ENCODE data around the gene LMTK2. TPM values are rescaled to one million over a fixed set of nuclear protein-coding genes. Genes with fewer than 3 reads are reported as not detected.
"Not testable (repeated sequence)": the region's sequence is repeated elsewhere in the genome, so short reads cannot be mapped to it uniquely, and the experiment has no call there.

The LMTK2 gene
- total RNA-seq, 1 experiment from 2014 or later = 9.3 TPM

- DNase-seq (ENCODE audit: low spot score) = no peak
Measured at GRCh38 chr7:98217623-98218582, 111.2 kb downstream of the LMTK2 start.

DNA sequence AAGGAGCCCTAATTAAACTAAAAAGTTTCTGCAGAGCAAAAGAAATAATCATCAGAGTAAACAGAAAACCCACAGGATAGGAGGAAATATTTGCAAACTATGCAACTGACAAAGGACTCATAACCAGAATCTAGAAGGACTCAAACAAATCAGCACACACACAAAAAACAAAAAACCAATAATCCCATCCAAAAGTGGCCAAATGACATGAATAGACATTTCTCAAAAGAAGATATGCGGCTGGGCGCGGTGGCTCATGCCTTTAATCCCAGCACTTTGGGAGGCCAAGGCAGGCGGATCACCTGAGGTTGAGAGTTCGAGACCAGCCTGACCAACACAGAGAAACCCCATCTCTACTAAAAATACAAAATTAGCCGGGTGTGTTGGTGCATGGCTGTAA, 112.7 kb downstream of the LMTK2 start:
- not testable (repeated sequence) for DNase-seq (ENCODE audit: low spot score)

DNA sequence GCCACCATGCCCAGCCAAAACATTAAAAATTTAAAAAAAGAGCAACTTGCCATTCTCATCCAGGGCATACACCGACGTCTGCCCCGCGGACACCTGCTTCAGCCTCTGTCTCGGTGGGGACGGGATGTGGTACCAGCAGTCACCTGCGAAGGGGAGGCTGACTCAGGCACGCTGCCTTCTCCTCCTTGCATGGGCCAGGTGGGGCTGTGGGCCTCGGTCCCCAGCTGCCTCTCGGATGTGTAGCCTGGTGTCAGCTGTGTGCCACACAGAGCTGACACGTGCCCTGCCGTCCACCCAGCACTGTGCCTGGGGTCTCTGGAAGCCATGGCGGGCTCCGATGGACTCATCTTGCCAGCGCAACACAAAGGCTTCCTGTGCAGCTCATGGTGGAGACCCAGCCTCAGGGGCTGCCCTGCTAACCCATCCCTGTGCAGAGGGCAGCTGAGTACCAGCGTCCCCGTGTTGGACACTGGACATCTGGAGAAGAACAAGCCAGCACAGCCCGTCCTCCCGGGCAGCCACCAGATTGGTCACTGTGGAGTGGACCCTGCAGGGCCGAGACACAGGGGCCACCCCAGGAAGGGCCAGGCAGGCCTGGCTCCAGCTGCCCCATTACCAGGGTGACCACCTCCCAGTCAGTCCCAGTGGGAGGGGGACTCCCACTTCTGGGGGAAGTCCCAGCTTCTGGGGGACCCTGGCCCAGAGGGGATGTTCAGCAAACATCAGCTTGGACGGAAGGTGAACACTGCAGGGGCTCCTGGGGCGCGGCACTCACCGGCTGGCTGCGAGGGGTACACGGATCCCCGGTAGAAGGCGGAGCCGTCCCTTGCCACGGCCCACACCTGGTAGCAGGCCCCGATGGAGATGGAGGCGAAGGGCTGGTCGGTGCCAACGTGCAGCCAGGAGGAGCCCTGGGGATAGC, 115.2 kb downstream of the LMTK2 start:
- no peak for DNase-seq (ENCODE audit: low spot score)

- no peak for DNase-seq (ENCODE audit: low spot score)
Measured at GRCh38 chr7:98222533-98223195, 116.0 kb downstream of the LMTK2 start.

DNA sequence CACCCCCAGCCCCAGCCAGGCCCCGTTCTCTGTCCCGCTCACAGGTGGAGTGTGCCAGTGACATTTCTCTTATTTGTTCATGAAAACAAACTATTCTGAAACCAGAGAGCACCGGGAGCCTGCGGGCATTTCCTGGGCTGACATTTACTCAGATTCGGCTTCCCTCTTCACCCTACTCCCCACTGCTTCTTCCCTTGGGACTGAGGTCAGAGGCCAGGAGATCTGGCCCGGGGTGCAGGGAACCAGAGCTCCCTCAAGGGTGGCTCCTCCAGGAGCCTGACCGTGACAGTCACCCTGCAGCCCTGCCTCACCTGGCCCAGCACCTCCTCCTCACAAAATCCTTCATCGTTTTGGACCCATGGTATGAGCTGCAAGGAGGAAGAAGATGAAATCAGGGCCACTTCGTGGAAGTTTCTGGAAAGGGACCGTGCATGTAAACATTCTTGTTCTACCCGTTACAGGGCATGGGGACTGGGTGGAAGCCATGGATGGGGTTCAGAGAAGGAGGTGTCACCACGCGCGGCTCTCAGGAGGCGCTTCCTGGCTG, 116.8 kb downstream of the LMTK2 start:
- DNase-seq (ENCODE audit: low spot score) = no peak

GRCh38 chr7:98223898-98224700, 117.4 kb downstream of the LMTK2 start:
- no peak for DNase-seq (ENCODE audit: low spot score)

DNA sequence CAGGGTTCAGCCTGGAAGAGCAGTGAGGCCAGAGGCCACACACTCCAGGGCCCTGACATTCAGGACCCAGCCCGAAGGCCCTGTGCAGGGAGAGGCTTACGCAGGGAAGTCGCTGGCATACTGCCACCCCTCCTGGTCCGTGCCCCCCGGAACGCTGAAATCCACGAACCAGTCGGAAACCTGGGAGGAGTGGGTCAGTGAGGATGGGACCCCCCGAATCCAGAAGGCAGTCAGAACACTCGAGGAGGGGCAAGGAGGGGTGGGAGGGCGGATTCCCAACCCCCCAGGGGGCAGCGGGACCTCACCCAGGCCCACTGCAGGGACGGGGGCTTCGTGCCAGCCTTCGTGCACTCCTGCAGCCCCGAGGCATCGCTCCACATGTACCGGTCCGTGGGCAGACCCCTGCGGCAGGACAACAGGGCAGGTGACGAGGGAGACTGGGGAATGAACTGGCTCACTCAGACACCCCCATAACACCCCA, 118.1 kb downstream of the LMTK2 start:
- DNase-seq (ENCODE audit: low spot score) = no peak

DNA sequence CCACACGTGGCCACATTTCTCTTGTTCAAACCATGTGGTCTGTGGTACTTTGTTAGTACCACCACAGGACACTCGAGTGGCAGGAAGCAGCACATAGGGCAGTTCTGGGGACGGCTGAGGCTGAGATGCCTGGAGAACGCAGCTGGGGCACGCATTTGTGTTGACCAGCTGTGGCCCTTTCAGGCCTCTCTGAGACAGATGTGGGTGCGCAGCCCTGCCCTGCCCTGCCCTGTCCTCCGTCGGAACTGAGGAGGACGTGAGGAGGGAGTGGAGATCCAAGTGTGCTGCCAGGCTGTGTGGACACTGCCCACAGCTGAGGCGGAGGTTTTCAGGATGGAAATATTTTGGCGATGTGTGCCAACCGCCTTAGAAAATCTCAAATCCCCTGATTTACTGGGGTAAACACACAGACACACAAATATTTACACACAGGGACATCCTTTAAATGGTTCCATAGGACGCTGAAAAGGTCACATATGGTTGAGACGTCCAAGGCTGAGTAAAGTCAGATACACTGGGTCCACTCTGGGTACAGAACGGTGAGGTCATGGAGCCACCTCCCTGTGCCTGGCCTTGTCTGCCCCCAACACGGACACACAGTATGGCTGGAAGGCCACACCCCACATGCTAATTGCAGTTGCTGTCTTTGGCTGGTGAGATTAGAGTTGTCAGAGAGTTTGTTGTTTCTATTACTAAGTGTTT, 119.4 kb downstream of the LMTK2 start:
- DNase-seq (ENCODE audit: low spot score) = no peak

DNA sequence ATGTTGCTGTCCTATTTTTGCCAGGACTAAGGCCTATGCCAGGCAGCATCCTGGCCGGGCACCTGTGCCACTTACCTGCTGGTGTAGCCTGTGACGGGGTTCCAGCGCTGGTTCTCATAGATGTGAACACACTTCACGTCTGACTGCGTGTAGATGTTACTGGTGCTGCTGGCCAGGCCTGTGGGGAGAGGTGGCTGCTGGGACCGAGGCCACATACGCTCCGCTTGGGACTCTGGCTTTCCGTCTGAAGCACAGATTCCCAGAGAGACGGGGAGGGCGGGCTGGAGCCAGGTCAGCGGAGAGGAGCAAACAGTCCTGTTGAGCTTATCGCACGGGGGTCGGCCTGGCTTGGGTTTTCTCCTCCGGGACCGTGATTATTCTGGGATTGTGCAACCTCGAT, 121.3 kb downstream of the LMTK2 start:
- DNase-seq (ENCODE audit: low spot score) = no peak

DNA sequence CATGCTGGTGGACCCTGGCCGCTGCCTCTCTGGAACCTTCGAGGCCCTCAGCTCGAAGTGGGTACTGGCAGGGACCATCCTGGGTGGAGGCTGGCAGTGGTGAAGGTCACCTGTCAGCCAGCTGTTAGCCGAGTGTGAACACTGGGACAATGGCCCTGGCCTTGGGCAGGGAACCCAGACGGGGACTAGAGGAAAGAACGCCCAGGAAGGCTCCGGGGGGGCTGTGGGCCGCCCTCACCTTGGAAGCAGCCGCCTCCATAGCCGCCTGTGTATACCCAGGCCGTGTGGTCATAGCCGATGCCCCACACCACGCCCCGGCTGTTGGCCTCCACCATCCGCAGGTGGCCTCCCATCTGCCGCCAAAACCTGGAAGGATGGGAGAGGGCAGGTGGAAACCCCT, 122.1 kb downstream of the LMTK2 start:
- DNase-seq (ENCODE audit: low spot score) = no peak

GRCh38 chr7:98229441-98229840, 122.8 kb downstream of the LMTK2 start:
- DNase-seq (ENCODE audit: low spot score) = no peak

DNA sequence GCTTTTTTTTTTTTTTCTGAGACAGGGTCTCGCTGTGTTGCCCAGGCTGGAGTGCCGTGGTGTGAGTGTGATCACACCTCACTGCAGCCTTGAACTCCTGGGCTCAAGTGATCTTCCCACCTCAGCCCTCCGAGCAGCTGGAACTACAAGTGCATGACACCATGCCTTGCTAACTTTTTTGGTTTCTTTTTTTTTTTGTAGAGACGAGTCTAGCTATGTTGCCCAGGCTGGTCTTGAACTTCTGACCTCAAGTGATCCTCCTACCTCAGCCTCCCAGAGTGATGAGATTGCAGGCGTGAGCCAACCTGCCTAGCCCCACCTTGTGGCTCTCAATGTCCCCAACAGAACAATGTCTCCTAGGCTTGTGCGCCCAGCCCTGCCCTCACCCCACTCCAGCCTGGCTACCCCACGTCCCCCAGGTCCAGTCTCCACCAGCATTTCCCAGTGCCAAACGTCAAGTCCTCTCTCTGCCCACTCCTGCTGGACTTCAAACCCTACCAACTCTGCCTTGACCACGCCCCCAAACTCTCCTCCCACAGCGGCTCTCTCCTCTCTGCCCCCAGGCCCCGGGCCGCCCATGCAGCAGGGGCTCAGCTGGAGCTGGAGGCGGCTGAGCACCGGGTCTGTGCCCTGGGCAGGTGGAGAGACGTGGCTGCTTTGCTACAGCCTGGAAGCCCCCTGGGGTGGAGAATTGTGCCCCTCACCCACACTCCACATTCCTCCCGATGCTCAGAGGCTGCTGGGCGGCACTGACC, 123.5 kb downstream of the LMTK2 start:
- DNase-seq (ENCODE audit: low spot score) = no peak

DNA sequence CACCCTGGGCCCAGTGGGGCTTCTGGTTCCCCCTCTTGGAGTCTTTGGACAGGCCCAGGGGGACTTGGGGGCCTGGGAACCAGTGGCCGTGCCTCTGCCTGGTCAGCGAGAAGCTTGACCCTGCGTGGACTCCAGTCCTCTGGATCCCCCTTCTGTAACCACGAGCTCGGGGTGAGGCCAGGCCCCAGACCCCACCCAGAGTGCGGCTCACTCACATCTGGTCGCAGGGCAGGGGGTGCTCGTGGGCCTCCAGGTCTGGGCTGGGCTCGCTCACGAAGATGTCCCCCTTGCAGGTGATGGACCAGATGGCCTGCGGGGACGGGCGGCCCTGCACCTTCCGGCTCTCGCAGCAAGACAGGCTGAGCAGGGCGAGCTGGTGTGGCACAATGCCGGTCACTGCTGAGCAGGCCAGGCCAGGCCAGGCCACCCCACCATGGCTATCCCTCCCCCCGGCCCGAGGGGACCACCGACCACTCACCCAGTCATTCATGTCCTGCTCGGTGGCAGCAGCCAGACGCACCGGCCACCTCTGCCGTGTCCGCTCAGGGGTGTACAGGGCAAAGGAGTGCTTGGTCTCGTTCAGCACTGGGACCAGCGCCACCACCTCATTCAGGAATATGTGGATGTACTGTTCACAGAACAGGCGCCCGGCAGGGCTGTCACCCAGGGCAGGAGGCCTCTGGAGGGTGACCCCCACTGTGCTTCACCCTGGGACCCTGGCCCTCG, 124.2 kb downstream of the LMTK2 start:
- no peak for DNase-seq (ENCODE audit: low spot score)

DNA sequence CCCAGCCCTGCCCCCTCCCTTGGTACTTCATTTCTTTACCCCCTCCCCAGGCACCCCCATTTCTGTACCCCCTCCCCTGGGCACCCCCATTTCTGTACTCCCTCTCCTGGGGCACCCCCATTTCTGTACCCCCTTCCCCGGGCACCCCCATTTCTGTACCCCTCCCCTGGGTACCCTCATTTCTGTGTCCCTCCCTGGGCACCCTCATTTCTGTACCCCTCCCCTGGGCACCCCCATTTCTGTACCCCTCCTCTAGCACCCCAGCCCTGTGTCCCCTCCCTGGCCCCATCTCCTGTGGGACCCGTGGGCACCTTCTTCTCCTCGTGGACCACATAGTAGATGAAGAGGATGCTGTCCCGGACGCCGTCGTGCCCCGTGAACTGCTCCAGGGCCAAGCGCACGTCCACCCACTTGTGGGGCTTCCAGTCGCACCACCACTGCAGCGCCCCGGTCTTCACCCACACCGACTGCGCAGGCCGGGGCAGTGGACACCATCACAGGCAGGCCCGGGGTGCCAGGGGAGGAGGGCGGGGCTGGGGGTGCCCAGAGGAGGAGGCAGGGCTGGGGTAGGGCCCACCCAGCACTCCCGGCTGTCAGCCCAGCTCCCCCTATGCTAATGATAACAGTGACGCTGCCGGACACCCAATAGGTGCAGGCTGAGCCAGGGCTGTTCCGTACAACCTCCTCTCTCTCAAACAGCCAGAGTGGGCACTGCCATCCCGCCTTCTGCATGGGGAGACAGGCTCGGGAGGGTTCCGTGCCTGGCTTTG, 125.0 kb downstream of the LMTK2 start:
- no peak for DNase-seq (ENCODE audit: low spot score)

GRCh38 chr7:98232263-98232585, 125.6 kb downstream of the LMTK2 start:
- no peak for DNase-seq (ENCODE audit: low spot score)

- DNase-seq (ENCODE audit: low spot score) = no peak
Measured at GRCh38 chr7:98232799-98233198, 126.1 kb downstream of the LMTK2 start.

- no peak for DNase-seq (ENCODE audit: low spot score)
Measured at GRCh38 chr7:98233219-98234070, 126.8 kb downstream of the LMTK2 start.

All from A172 (cell line).